HG03135 (cell line): Measurements from ENCODE around the gene LARGE1.

ENCODE experiments used
- ATAC-seq: cut with Tn5 transposase; IDR thresholded peaks from one replicate; pipeline ENCODE4 v1.9.1; 2021; ENCODE audit warnings: mild to moderate bottlenecking, moderate library complexity; ENCODE audit not compliant: unreplicated experiment

The LARGE1 gene

GRCh38 chr22:33620085-33620484, 300.2 kb downstream of the LARGE1 start:
- ATAC-seq = no peak

GRCh38 chr22:33606504-33606903, 313.8 kb downstream of the LARGE1 start:
- ATAC-seq = no peak

DNA sequence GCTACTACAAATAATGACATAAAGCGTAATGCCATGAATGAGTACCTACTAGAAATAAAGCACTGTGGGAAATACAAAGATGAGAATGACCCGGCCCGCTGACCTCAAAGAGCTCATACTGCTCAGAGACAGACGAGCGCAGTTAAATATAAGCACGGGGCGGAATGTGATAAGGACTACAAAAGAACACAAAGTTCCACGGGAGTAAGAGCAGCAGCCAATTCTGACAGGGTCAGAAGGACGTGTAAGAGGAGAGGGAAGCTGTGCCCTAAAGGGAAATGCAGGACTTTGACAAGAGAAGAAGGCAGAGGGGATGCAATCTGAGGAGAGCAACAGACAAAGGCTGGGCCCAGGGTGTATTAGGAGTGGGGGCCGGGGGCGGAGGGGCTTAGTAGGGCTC, 314.6 kb downstream of the LARGE1 start:
- ATAC-seq = no peak

DNA sequence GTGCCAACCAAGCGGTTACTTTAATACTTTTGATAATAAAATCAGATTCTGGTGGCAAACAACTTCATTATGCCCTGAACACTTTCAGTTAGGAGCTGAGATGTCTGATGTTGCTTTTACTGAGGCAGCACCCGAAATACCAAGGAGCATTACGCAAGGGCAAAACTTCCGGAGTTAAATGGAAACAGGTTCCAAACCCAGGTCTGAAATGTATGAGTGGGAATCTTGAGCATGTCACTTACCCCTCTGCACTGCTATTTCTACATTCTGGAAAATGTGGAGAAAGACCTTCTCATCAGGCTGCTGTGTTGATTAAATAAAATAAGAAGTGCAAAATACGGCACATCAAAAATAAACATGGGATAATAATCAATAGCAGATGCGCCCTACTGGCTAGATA, 315.1 kb downstream of the LARGE1 start:
- no peak for ATAC-seq

- no peak for ATAC-seq
Measured at GRCh38 chr22:33601062-33601461, 319.2 kb downstream of the LARGE1 start.

GRCh38 chr22:33600595-33600994, 319.7 kb downstream of the LARGE1 start:
- no peak for ATAC-seq

DNA sequence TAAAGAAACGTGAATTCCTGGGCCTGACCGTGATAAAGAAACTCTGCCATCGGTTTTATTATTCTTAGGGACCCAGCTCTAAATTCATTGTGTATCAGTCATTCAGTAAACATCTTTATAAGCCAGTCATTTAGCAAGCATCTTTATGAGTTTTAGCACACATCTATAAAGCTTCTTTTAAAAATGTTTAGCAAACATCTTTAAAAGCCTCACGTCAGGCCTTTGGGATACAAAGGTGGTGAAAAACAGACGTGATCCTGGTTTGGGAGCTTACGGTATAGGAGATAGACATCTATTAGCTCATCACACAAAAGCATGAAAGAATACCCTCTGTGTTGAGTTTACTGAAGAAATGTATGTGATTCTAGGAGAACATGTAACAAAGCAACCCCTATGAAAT, 320.2 kb downstream of the LARGE1 start:
- no peak for ATAC-seq

DNA sequence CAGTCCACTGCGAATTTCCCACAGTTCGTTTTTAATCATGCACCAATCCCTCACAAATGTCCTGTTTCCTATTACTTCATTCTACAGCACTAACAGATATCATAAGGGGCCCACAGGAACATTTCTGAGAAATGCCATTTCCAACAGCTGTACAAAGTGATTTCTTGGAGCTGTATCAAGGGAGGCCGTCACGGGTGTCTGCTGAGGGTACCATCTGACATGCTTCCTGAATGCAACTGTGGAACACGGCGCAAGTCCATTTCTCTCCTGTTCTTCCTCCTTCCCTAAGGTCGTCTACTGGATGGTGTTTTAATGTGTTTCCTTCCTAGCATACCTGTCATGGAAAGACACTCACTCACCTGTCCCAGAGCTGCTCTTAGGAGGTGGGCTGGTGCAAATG, 320.7 kb downstream of the LARGE1 start:
- ATAC-seq = no peak

- ATAC-seq = no peak
Measured at GRCh38 chr22:33598821-33599220, 321.5 kb downstream of the LARGE1 start.

- ATAC-seq = no peak
Measured at GRCh38 chr22:33597274-33597985, 322.8 kb downstream of the LARGE1 start.

DNA sequence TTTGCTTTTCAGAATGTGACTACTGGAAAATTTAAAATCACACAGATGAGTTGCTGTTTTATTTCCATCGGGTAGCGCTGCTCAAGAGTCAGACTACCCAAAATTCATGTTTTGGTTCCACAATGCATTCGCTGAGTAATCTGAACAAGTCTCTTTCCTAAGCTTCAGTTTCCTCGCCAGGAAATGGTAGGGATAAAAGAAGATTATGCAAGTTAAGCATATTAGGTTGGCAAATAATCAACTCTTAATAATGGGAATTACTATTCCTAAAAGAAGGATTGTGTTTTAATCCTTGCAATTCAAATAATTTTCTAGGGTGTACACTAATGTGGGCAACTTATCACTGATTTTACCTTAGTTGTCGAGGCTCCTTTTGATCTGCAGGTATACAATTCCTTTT, 326.5 kb downstream of the LARGE1 start:
- ATAC-seq = no peak

GRCh38 chr22:33591946-33592345, 328.3 kb downstream of the LARGE1 start:
- ATAC-seq = no peak

DNA sequence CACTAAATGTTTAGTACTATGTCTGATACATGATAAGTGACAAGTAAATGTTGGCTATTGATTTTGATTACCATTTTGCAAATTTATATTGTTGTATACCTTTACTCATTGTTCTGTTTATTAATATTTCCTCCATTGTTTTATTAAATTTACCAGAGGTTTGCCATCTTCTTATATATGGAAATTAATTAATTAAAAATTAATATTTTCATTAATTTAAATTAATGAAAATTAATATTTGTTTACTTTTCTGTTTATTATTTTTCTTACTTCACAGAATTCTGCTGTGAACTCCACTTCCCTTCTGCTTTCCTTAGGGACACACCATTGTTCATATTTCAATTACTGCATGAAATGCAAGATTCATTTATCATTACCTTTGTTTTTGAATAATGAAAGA, 331.0 kb downstream of the LARGE1 start:
- ATAC-seq = no peak

DNA sequence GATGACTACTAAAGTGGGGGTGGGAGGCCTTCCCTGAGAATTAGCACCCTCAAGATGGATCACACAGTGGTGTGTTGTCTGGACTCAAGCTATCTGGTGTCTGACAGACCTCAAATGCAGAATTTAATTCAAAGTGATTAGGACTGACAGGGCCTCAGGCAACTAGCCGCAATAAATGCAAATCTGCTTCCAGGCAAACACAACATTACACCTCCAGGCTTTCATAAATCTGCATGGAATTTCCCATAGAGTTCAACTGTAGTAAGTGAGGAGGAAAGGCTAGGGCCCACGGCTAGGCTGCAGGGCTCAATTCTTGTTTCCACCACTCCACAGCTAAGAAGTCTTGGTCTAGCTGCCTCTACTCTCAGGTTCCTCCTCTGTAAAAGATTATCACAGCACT, 331.4 kb downstream of the LARGE1 start:
- ATAC-seq = no peak

- no peak for ATAC-seq
Measured at GRCh38 chr22:33584152-33584551, 336.1 kb downstream of the LARGE1 start.

- no peak for ATAC-seq
Measured at GRCh38 chr22:33582822-33583400, 337.4 kb downstream of the LARGE1 start.

GRCh38 chr22:33580310-33580709, 340.0 kb downstream of the LARGE1 start:
- no peak for ATAC-seq

- no peak for ATAC-seq
Measured at GRCh38 chr22:33579448-33580093, 340.7 kb downstream of the LARGE1 start.

DNA sequence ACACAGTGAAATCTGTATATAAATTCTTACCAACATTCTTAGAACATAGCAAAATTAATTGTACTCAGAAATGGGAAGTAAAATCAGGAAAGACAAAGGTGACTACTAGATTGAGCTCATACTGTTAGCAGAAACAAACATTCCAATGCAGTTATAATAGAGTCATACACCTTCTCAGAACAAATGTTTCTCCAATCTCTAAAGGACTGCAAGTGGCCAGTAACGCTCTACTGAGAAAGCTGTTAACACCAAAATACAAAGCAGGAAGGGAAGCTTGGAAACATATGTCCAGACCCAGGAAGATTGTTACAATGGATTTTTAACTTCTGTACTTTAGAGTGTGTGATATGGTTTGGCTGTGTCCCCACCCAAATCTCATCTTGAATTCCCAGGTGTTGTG, 341.5 kb downstream of the LARGE1 start:
- no peak for ATAC-seq

GRCh38 chr22:33577862-33578411, 342.3 kb downstream of the LARGE1 start:
- no peak for ATAC-seq

GRCh38 chr22:33576205-33576604, 344.1 kb downstream of the LARGE1 start:
- no peak for ATAC-seq

DNA sequence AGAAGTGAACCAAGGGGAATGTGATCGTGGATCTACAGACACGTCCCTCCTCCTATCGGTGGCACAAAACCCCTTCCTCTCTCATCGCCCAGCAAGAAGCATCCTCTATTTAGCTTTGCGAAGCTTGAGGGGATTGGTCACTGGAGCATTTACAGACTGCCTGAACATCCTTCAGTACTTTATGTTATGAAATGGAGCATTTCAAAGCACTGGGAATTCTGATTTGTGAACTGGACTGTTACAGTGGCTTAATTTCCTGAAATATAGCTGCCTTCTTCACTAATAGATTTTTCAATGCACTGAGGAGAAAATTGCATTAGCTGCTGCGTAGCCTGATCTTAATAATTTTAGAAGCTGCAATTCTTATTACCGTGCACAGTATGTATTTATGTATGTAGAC, 344.5 kb downstream of the LARGE1 start:
- no peak for ATAC-seq
